DOHH2 (cell line): ENCODE data around the gene PCTP.

Experiments
- CTCF ChIP-seq: fragments of 200-600 bp; sonication (generic); IDR thresholded peaks from one replicate; pipeline ENCODE4 v1.5.1; 2014; ENCODE audit warnings: antibody characterized with exemption, mild to moderate bottlenecking, low read depth, low read length; ENCODE audit not compliant: poor library complexity, severe bottlenecking
- EZH2phosphoT487 ChIP-seq: fragments of 200-600 bp; sonication (generic); IDR thresholded peaks from 2 replicates; pipeline ENCODE4 v1.6.1; 2017; ENCODE audit warnings: borderline replicate concordance, mild to moderate bottlenecking, antibody characterized with exemption, low read length, moderate library complexity, mixed read lengths

GRCh38 chr17:55720919-55721836, 29.7 kb upstream of the PCTP start:
- TF ChIP-seq CTCF (no peak), EZH2phosphoT487 (no peak)
